ENCODE results near the gene PDK3. TPM values are rescaled to one million over a fixed set of nuclear protein-coding genes. Genes with fewer than 3 reads are reported as not detected.

PDK3 gene
- total RNA-seq, 1 experiment from 2014 or later = 47.3 TPM

DNA sequence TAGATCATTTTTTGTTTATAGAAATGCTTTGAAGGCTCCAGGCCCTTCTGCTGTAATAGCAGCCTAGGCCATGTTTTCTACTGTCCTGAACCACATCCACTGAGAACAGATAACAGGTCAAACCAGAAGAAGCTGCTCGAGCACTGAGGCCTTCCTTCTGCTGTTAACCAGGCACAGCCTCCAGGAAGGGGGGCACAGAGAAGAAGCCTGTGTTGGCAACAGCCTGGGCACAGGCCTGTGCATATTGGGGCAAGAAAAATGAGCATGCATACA lies 37.4 kb upstream of the PDK3 start:
- Histone ChIP-seq H3K4me2 (ENCODE audit: insufficient read depth, insufficient read length, low read length) (no peak overlapping the region), H3K27me3 (ENCODE audit: insufficient read depth, low read length) (no peaks in the 10 kb centered on the region), H2AFZ (ENCODE audit: low read length) (no peak overlapping the region), H4K91ac (ENCODE audit: insufficient read length, low read depth, low read length) (no peak overlapping the region), H3T11ph (ENCODE audit: low read length) (no peak overlapping the region), H2AK5ac (ENCODE audit: insufficient read length, low read length) (no peak overlapping the region), H3K79me1 (ENCODE audit: insufficient read depth, low read depth, low read length, poor library complexity, severe bottlenecking) (no peaks in the 10 kb centered on the region), H3K56ac (ENCODE audit: insufficient read length, low read depth, low read length) (no peak overlapping the region), H3K23ac (ENCODE audit: insufficient read length, low read depth, low read length) (no peak overlapping the region), H4K8ac (replicated peaks; ENCODE audit: insufficient read length, low read depth, low read length) (no peak overlapping the region), H3K4me1 (ENCODE audit: insufficient read depth, low read length) (no peaks in the 10 kb centered on the region), H3K27ac (ENCODE audit: insufficient read length, low read depth, low read length) (no peak overlapping the region), H3K9me3 (ENCODE audit: control insufficient read depth, low read depth, low read length) (no peaks in the 10 kb centered on the region), H3K18ac (ENCODE audit: insufficient read length, low read depth, low read length) (no peak overlapping the region), H3K23me2 (ENCODE audit: insufficient read length, low read depth, low read length, poor library complexity, severe bottlenecking) (no peaks in the 10 kb centered on the region), H4K5ac (ENCODE audit: insufficient read length, low read depth, low read length) (no peak overlapping the region), H2BK15ac (ENCODE audit: low read depth, low read length) (no peak overlapping the region), H2BK5ac (ENCODE audit: insufficient read length, low read length) (no peak overlapping the region), H3K14ac (ENCODE audit: insufficient read depth, low read length) (no peak overlapping the region), H3K9ac (ENCODE audit: extremely low read depth, insufficient read length, low read length) (no peak overlapping the region), H4K20me1 (ENCODE audit: control insufficient read depth, insufficient read depth, insufficient read length) (no peaks in the 10 kb centered on the region), H3K4ac (ENCODE audit: low read depth, low read length) (no peak overlapping the region), H2BK120ac (ENCODE audit: low read depth, low read length, poor library complexity, severe bottlenecking) (no peak overlapping the region), H2BK20ac (ENCODE audit: low read depth, low read length, poor library complexity, severe bottlenecking) (no peak overlapping the region), H2BK12ac (ENCODE audit: insufficient read length, low read depth, low read length) (no peak overlapping the region), H3K79me2 (ENCODE audit: insufficient read depth, low read length) (no peaks in the 10 kb centered on the region)
- H3K4me3 Mint-ChIP-seq = no peak overlapping the region
- H3K36me3 Mint-ChIP-seq (ENCODE audit: insufficient read depth in 1 of 3, low read depth in 3 of 3) = no peaks in the 10 kb centered on the region
- no peak for TF ChIP-seq CTCF (conservative IDR thresholded peaks at IDR 0.05)
- H3K9me3 Mint-ChIP-seq = no peaks in the 10 kb centered on the region; a peak in 1 of 5 replicates
- DNase-seq = no peak
- WGBS (ENCODE audit: extremely low coverage, insufficient read length, low lambda C conversion rate) = no CpG with 5 or more reads among the region's 1 CpG
- peaks cover 15 to 20% of the 10 kb centered on the region in 2 experiments for H3K4me1 Mint-ChIP-seq
- H3K27me3 Mint-ChIP-seq (ENCODE audit: low read depth) = peaks cover 4% of the 10 kb centered on the region; the same call in 1 of the 2 replicates
- no peak overlapping the region for H3K27ac Mint-ChIP-seq

Data from H9 (cell line).